DOHH2 (cell line): Measurements from ENCODE around the gene GTF2A1.

Experiments
- H3F3A ChIP-seq: fragments of 200-600 bp; sonication (generic), shearing (Covaris generic); 2 replicates; pipeline ENCODE4 v1.6.0; 2016; ENCODE audit warnings: antibody characterized with exemption, mild to moderate bottlenecking; ENCODE audit not compliant: control insufficient read depth, insufficient read depth
- H3K27ac ChIP-seq: fragments of 200-600 bp; sonication (generic); 2 replicates; pipeline ENCODE4 v1.5.1; 2014; ENCODE audit warnings: low read depth, mild to moderate bottlenecking, low read length, moderate library complexity
- H3K27me3 ChIP-seq: fragments of 200-600 bp; sonication (generic); 2 replicates; pipeline ENCODE4 v1.6.1; 2014; ENCODE audit warnings: mild to moderate bottlenecking, low read length, mixed read lengths; ENCODE audit not compliant: control insufficient read depth
- H3K36me3 ChIP-seq: fragments of 200-600 bp; sonication (generic); 2 replicates; pipeline ENCODE4 v1.6.1; 2014; ENCODE audit warnings: mild to moderate bottlenecking, low read length, moderate library complexity, mixed read lengths; ENCODE audit not compliant: control insufficient read depth
- H3K4me1 ChIP-seq: fragments of 200-600 bp; sonication (generic); 2 replicates; pipeline ENCODE4 v1.6.1; 2014; ENCODE audit warnings: mild to moderate bottlenecking, low read length, mixed read lengths; ENCODE audit not compliant: control insufficient read depth
- H3K4me2 ChIP-seq: fragments of 200-600 bp; sonication (generic); 2 replicates; pipeline ENCODE4 v1.6.0; 2014; ENCODE audit warnings: mild to moderate bottlenecking, low read length, moderate library complexity
- H3K4me3 ChIP-seq: fragments of 200-600 bp; sonication (generic); 2 replicates; pipeline ENCODE4 v1.5.1; 2014; ENCODE audit warnings: mild to moderate bottlenecking, low read length, mixed read lengths
- H3K79me2 ChIP-seq: fragments of 200-600 bp; sonication (generic); 2 replicates; pipeline ENCODE4 v1.6.1; 2014; ENCODE audit warnings: mild to moderate bottlenecking, low read length, mixed read lengths; ENCODE audit not compliant: control insufficient read depth
- H3K9me2 ChIP-seq: fragments of 200-600 bp; sonication (generic); replicated peaks from 2 replicates; pipeline ENCODE4 v1.6.1; 2014; ENCODE audit warnings: mild to moderate bottlenecking, low read length, mixed read lengths; ENCODE audit not compliant: control insufficient read depth
- H3K9me3 ChIP-seq: fragments of 200-600 bp; sonication (generic); 2 replicates; pipeline ENCODE4 v1.6.1; 2014; ENCODE audit warnings: antibody characterized with exemption, low read length, mixed read lengths; ENCODE audit not compliant: control insufficient read depth, insufficient read depth
- H4K20me1 ChIP-seq: fragments of 200-600 bp; sonication (generic); 2 replicates; pipeline ENCODE4 v1.6.0; 2014; ENCODE audit warnings: low read depth, mild to moderate bottlenecking, antibody characterized with exemption, low read length, moderate library complexity; ENCODE audit not compliant: control insufficient read depth, insufficient read depth
- EZH2phosphoT487 ChIP-seq: fragments of 200-600 bp; sonication (generic); IDR thresholded peaks from 2 replicates; pipeline ENCODE4 v1.6.1; 2017; ENCODE audit warnings: borderline replicate concordance, mild to moderate bottlenecking, antibody characterized with exemption, low read length, moderate library complexity, mixed read lengths
- TF ChIP-seq, protein P1 (sequence below): fragments of 200-600 bp; sonication (generic); IDR thresholded peaks from one replicate; pipeline ENCODE4 v1.5.1; 2014; ENCODE audit warnings: antibody characterized with exemption, mild to moderate bottlenecking, low read depth, low read length; ENCODE audit not compliant: poor library complexity, severe bottlenecking

The GTF2A1 gene

DNA sequence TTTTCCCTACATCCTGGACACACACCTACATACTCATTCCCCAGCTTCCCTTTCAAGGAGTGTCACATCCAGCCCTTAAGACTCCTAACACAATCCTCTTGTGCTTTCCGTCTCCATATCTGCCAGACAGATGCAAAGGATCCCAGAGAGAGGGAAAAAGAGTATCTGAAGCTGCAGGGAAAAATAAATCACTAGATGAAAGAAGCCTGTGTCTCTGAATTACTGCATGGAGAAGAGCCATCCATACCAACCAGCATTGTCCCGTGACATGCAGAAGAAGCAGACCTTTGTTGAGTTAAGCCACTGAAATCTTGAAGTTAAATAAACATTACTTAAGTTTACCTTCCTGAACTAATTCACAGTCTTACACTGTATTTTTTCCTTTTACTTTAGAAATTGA is 54.6 kb downstream of the GTF2A1 start:
- Histone ChIP-seq H3K9me2 (no peaks in the 10 kb centered on the region), H3K79me2 (no peaks in the 10 kb centered on the region), H3K27me3 (no peaks in the 10 kb centered on the region), H3K4me3 (no peak overlapping the region), H3K4me2 (no peak overlapping the region), H3K36me3 (no peaks in the 10 kb centered on the region), H3K9me3 (no peaks in the 10 kb centered on the region), H3K27ac (no peak overlapping the region), H3K4me1 (peaks cover 36% of the 10 kb centered on the region), H3F3A (0 out of 2 replicates have a peak, but pooled peaks cover 2% of the 10 kb centered on the region), H4K20me1 (no peaks in the 10 kb centered on the region)
- TF ChIP-seq EZH2phosphoT487: no peak
- TF ChIP-seq, protein P1, sequence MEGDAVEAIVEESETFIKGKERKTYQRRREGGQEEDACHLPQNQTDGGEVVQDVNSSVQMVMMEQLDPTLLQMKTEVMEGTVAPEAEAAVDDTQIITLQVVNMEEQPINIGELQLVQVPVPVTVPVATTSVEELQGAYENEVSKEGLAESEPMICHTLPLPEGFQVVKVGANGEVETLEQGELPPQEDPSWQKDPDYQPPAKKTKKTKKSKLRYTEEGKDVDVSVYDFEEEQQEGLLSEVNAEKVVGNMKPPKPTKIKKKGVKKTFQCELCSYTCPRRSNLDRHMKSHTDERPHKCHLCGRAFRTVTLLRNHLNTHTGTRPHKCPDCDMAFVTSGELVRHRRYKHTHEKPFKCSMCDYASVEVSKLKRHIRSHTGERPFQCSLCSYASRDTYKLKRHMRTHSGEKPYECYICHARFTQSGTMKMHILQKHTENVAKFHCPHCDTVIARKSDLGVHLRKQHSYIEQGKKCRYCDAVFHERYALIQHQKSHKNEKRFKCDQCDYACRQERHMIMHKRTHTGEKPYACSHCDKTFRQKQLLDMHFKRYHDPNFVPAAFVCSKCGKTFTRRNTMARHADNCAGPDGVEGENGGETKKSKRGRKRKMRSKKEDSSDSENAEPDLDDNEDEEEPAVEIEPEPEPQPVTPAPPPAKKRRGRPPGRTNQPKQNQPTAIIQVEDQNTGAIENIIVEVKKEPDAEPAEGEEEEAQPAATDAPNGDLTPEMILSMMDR: no peak

GRCh38 chr14:81165188-81165587 is 55.6 kb downstream of the GTF2A1 start:
- H3K27ac ChIP-seq: no peak overlapping the region
- H3K27me3 ChIP-seq: no peaks in the 10 kb centered on the region
- no peaks in the 10 kb centered on the region for H3K9me2 ChIP-seq
- H3K4me2 ChIP-seq: no peak overlapping the region
- TF ChIP-seq, protein P1: no peak
- no peak for TF ChIP-seq EZH2phosphoT487
- no peaks in the 10 kb centered on the region for H3K36me3 ChIP-seq
- H3K4me3 ChIP-seq: no peak overlapping the region
- no peaks in the 10 kb centered on the region for H3F3A ChIP-seq
- H3K9me3 ChIP-seq: no peaks in the 10 kb centered on the region
- no peaks in the 10 kb centered on the region for H3K79me2 ChIP-seq
- no peaks in the 10 kb centered on the region for H4K20me1 ChIP-seq
- H3K4me1 ChIP-seq: peaks cover 31% of the 10 kb centered on the region

GRCh38 chr14:81164167-81164774 is 56.5 kb downstream of the GTF2A1 start:
- H3K27ac ChIP-seq: no peak overlapping the region
- H3K4me1 ChIP-seq: peaks cover 21% of the 10 kb centered on the region
- H3K79me2 ChIP-seq: no peaks in the 10 kb centered on the region
- H3F3A ChIP-seq: no peaks in the 10 kb centered on the region
- H3K4me3 ChIP-seq: no peak overlapping the region
- H3K4me2 ChIP-seq: 0 out of 2 replicates have a peak overlapping the region, but pooled peaks have one; percentile 12
- H4K20me1 ChIP-seq: no peaks in the 10 kb centered on the region
- H3K9me3 ChIP-seq: no peaks in the 10 kb centered on the region
- H3K9me2 ChIP-seq: no peaks in the 10 kb centered on the region
- TF ChIP-seq, protein P1: peak; percentile 84
- no peak for TF ChIP-seq EZH2phosphoT487
- no peaks in the 10 kb centered on the region for H3K36me3 ChIP-seq
- H3K27me3 ChIP-seq: no peaks in the 10 kb centered on the region
